AG10803 (cell line): ENCODE measurements around the gene ZNF865.

ENCODE experiments used
- DNase-seq: peaks from one replicate; pipeline ENCODE4 v3.0.0; 2010; ENCODE audit warnings: low read depth
- H3K4me3 ChIP-seq: 2 replicates; pipeline ENCODE4 v1.5.1; 2011; ENCODE audit warnings: mild to moderate bottlenecking, low read length, control low read depth
- TF ChIP-seq, protein P1 (sequence below): conservative IDR thresholded peaks from 2 replicates; pipeline ENCODE4 v1.5.1; 2011; ENCODE audit warnings: mild to moderate bottlenecking, low read length, control low read depth, inconsistent platforms

Gene ZNF865

DNA sequence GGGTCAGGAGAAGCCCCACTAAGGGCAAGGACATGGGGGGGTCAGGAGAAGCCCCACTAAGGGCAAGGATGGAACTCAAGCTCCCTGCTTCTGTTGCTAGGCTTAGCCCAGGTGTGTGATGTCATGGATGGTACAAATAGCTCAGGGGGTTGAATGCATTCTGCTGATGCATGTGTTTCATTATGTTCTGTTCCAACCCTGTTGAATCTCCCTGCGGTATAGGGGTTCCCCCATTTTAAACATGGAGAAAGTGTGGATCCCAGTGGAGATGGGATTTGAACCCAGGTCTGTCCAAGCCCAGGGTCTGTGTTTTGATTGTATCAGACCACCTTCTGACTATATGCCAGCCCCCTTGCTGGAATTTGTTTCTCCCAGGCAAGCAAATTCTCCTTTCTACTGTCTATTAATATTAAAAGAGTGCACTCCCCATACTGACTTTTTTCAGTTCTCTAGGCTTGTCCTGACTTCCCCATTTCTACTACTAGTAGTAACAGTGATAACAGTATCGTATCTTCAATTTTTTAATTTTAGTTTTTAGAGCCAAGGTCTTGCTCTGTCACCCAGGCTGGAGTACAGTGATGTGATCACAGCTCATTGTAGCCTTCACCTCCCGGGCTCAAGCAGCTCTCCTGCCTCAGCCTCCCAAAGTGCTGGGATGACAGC is 6.7 kb downstream of the ZNF865 start:
- no peak overlapping the region for H3K4me3 ChIP-seq
- DNase-seq, result no peak
- TF ChIP-seq, protein P1, sequence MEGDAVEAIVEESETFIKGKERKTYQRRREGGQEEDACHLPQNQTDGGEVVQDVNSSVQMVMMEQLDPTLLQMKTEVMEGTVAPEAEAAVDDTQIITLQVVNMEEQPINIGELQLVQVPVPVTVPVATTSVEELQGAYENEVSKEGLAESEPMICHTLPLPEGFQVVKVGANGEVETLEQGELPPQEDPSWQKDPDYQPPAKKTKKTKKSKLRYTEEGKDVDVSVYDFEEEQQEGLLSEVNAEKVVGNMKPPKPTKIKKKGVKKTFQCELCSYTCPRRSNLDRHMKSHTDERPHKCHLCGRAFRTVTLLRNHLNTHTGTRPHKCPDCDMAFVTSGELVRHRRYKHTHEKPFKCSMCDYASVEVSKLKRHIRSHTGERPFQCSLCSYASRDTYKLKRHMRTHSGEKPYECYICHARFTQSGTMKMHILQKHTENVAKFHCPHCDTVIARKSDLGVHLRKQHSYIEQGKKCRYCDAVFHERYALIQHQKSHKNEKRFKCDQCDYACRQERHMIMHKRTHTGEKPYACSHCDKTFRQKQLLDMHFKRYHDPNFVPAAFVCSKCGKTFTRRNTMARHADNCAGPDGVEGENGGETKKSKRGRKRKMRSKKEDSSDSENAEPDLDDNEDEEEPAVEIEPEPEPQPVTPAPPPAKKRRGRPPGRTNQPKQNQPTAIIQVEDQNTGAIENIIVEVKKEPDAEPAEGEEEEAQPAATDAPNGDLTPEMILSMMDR, result no peak

DNA sequence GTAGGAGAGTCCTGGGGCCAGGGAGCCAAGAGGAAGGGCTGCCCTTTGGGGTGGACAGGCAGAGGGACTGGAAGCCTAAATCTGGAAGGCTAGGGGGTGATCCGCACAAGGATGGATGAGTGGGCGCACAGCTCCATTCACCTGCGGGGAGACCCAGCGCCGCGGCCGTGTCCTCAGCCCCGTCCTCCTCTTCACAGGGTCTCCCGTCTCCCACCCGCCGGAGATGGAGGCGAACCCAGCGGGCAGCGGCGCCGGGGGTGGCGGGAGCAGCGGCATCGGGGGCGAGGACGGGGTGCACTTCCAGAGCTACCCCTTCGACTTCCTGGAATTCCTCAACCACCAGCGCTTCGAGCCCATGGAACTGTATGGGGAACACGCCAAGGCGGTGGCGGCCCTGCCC is 7.9 kb downstream of the ZNF865 start:
- TF ChIP-seq, protein P1, result no peak
- no peak overlapping the region for H3K4me3 ChIP-seq
- no peak for DNase-seq

DNA sequence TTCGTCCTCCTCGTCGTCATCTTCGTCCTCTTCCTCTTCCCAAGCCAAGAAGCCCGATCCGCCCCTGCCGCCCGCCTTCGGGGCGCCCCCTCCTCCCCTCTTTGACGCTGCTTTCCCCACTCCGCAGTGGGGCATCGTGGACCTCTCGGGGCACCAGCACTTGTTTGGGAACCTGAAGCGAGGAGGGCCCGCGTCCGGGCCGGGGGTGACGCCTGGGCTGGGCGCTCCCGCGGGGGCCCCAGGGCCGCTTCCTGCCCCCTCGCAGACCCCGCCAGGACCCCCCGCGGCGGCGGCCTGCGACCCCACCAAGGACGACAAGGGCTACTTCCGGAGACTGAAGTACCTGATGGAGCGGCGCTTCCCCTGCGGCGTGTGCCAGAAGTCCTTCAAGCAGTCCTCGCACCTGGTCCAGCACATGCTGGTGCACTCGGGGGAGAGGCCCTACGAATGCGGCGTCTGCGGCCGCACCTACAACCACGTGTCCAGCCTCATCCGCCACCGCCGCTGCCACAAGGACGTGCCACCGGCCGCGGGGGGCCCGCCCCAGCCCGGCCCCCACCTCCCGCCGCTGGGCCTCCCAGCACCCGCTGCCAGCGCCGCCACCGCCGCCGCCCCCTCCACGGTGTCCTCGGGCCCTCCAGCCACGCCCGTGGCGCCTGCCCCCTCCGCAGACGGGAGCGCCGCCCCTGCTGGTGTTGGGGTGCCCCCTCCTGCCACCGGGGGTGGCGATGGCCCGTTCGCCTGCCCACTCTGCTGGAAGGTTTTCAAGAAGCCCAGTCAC is 8.7 kb downstream of the ZNF865 start:
- no peak for DNase-seq
- TF ChIP-seq, protein P1, result no peak
- no peak overlapping the region for H3K4me3 ChIP-seq

DNA sequence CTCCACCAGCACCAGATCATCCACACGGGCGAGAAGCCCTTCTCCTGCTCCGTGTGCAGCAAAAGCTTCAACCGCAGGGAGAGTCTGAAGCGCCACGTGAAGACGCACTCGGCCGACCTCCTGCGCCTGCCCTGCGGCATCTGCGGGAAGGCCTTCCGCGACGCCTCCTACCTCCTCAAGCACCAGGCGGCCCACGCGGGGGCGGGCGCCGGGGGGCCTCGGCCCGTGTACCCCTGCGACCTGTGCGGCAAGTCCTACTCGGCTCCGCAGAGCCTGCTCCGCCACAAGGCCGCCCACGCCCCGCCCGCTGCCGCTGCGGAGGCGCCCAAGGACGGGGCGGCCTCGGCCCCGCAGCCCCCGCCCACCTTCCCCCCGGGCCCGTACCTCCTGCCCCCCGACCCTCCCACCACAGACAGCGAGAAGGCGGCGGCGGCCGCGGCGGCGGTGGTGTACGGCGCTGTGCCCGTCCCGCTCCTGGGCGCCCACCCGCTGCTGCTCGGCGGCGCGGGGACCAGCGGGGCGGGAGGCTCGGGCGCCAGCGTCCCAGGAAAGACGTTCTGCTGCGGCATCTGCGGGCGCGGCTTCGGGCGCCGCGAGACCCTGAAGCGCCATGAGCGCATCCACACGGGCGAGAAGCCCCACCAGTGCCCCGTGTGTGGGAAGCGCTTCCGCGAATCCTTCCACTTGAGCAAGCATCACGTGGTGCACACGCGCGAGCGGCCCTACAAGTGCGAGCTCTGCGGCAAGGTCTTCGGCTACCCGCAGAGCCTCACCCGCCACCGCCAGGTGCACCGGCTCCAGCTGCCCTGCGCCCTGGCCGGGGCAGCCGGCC is 9.5 kb downstream of the ZNF865 start:
- H3K4me3 ChIP-seq, result no peak overlapping the region
- TF ChIP-seq, protein P1, result no peak
- DNase-seq, result no peak

DNA sequence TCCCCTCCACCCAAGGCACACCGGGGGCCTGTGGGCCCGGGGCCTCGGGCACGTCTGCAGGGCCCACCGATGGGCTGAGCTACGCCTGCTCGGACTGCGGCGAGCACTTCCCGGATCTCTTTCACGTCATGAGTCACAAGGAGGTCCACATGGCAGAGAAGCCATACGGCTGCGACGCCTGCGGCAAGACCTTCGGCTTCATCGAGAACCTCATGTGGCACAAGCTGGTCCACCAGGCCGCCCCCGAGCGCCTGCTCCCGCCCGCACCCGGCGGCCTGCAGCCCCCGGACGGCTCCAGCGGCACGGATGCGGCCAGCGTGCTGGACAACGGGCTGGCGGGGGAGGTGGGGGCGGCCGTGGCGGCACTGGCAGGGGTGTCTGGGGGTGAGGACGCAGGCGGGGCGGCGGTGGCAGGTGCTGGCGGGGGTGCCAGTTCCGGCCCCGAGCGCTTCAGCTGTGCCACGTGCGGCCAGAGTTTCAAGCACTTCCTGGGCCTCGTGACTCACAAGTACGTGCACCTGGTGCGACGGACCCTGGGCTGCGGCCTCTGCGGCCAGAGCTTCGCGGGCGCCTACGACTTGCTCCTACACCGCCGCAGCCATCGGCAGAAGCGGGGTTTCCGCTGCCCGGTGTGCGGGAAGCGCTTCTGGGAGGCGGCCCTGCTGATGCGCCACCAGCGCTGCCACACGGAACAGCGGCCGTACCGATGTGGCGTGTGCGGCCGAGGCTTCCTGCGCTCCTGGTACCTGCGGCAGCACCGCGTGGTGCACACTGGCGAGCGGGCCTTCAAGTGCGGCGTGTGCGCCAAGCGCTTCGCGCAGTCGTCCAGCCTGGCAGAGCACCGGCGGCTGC is 10.3 kb downstream of the ZNF865 start:
- no peak overlapping the region for H3K4me3 ChIP-seq
- TF ChIP-seq, protein P1, result no peak
- DNase-seq, result no peak

DNA sequence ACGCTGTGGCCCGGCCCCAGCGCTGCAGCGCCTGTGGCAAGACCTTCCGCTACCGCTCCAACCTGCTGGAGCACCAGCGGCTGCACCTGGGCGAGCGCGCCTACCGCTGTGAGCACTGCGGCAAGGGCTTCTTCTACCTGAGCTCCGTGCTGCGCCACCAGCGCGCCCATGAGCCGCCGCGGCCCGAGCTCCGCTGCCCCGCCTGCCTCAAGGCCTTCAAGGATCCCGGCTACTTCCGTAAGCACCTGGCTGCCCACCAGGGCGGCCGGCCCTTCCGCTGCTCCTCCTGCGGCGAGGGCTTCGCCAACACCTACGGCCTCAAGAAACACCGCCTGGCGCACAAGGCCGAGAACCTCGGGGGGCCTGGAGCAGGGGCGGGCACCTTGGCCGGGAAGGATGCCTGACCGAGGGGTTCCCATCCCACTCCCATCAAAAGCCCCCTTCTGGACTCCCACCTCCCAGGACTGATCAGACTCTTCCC is 11.0 kb downstream of the ZNF865 start:
- no peak for DNase-seq
- no peak overlapping the region for H3K4me3 ChIP-seq
- TF ChIP-seq, protein P1, result no peak
